Activated naive CD8-positive, alpha-beta T cell treated with anti-CD3 and anti-CD28 coated beads, Interleukin-2, amount 10 ng/mL, durations not matched to agents 7 days and 5 days (primary cell): Measurements from ENCODE around the gene PCGF1. TPM values are rescaled to one million over a fixed set of nuclear protein-coding genes. Genes with fewer than 3 reads are reported as not detected.

ENCODE experiments used
- ATAC-seq: fragments of 150-1000 bp; cut with Tn5 transposase; one replicate; pipeline ENCODE4 v1.10.0; 2021; ENCODE audit warnings: low read depth, moderate library complexity
- POLR2A ChIA-PET: fragments of 350-600 bp; sonication (Branson Sonifier 250); formaldehyde crosslinking; loops from one replicate; lab custom pipeline; 2021; ENCODE audit warnings: antibody characterized with exemption; lab: Charles Lee
- DNase-seq: peaks from one replicate; pipeline ENCODE4 v3.0.0; 2021
- H3K27ac Mint-ChIP-seq: one replicate; pipeline ENCODE4 v1.8.0; 2022; ENCODE audit warnings: mild to moderate bottlenecking, mixed read lengths
- H3K27me3 Mint-ChIP-seq: one replicate; pipeline ENCODE4 v1.8.0; 2022; ENCODE audit warnings: mild to moderate bottlenecking, moderate library complexity, mixed read lengths
- H3K36me3 Mint-ChIP-seq: one replicate; pipeline ENCODE4 v1.8.0; 2021; ENCODE audit warnings: mild to moderate bottlenecking, mixed read lengths
- H3K4me1 Mint-ChIP-seq: one replicate; pipeline ENCODE4 v1.8.0; 2021; ENCODE audit warnings: mixed read lengths
- H3K4me3 Mint-ChIP-seq: one replicate; pipeline ENCODE4 v1.8.0; 2022; ENCODE audit warnings: mild to moderate bottlenecking, moderate library complexity, mixed read lengths
- H3K9me3 Mint-ChIP-seq: one replicate; pipeline ENCODE4 v1.8.0; 2021; ENCODE audit warnings: mixed read lengths
- total RNA-seq, 2 experiments: library from RNA; stranded (reverse); gene quantifications; one replicate each; pipeline ENCODE4 v1.2.3, GENCODE V29; 2021

Gene PCGF1
- total RNA-seq, 2 experiments from 2014 or later, result 35.9 to 40.1 TPM

DNA sequence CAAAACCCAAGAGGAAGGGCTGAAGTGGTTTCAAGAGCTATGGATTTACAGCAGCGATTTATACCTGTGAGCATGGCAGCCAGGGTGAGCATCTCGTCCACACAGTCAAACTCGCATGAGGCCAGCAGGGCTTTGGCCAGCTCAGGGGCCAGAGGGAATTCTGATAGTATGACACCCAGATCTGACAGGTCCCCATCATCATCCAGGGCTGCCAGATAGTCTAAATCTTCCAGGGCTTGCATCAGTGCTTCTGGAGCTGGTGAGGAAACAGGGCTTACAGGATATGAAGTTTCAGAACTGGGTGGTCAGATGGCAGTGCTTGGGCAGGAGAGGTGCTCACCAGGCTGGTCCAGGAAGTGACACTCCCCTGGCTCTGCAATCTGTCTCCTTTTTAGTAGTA, 15.0 kb upstream of the PCGF1 start:
- peaks cover 14% of the 10 kb centered on the region for H3K4me1 Mint-ChIP-seq
- peaks cover 2% of the 10 kb centered on the region for H3K9me3 Mint-ChIP-seq
- POLR2A ChIA-PET, result interaction anchor here (1.0 kb wide), 1 partner anchor 13 kb away, joined by 4 read pairs; no protein-coding TSS in a partner anchor
- H3K27ac Mint-ChIP-seq, result no peak overlapping the region
- peaks cover 33% of the 10 kb centered on the region for H3K27me3 Mint-ChIP-seq
- H3K36me3 Mint-ChIP-seq, result peaks cover 16% of the 10 kb centered on the region
- H3K4me3 Mint-ChIP-seq, result no peak overlapping the region
- no peak for DNase-seq
- no peak for ATAC-seq

DNA sequence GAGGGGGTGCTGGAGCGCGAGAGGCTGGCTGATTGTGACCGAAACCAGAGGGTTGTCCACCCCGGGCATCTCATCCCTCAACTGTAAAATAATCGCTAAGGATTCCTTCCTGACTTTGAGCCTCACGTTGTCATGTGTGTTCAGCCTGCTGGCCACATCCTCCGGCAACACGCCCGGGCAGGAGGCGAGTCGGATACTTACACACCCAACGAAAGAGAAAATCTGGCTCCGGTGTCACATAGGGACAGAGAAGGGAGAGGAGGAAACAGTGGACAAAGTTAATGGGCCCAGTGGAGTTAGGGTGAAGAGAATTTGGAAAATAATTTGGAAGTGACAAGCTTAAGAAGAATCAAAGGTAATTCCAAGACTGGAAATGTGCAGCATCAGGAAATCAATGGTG, 9.2 kb upstream of the PCGF1 start:
- ATAC-seq, result no peak
- H3K27ac Mint-ChIP-seq, result no peak overlapping the region
- POLR2A ChIA-PET, result interaction anchor here (1.1 to 1.4 kb wide), 3 partner anchors 13 to 17 kb away, joined by 3 to 5 read pairs (median 4); partner anchors contain the start of genes AUP1 and HTRA2

GRCh38 chr2:74515981-74516633, 8.6 kb upstream of the PCGF1 start:
- Mint-ChIP-seq H3K27ac (no peak overlapping the region), H3K9me3 (peaks cover 1% of the 10 kb centered on the region), H3K27me3 (peaks cover 81% of the 10 kb centered on the region), H3K4me3 (peak overlapping the region; percentile 81), H3K36me3 (peaks cover 5% of the 10 kb centered on the region), H3K4me1 (peaks cover 16% of the 10 kb centered on the region)
- ATAC-seq (peak; percentile 77), DNase-seq (peak; percentile 82)
- POLR2A ChIA-PET, result interaction anchor here (0.9 to 1.4 kb wide), 4 partner anchors 13 to 51 kb away, joined by 3 to 5 read pairs (median 4); partner anchors contain the start of genes AUP1 and HTRA2

More for the DNA sequence above, 9.2 kb upstream of the PCGF1 start:
- Mint-ChIP-seq H3K4me1 (peaks cover 16% of the 10 kb centered on the region), H3K4me3 (peak overlapping the region; percentile 81), H3K27me3 (peaks cover 78% of the 10 kb centered on the region), H3K36me3 (peaks cover 5% of the 10 kb centered on the region), H3K9me3 (peaks cover 1% of the 10 kb centered on the region)
- no peak for DNase-seq

GRCh38 chr2:74515271-74515980, 7.9 kb upstream of the PCGF1 start:
- peaks cover 5% of the 10 kb centered on the region for H3K36me3 Mint-ChIP-seq
- H3K4me3 Mint-ChIP-seq, result peak overlapping the region; percentile 78
- peaks cover 18% of the 10 kb centered on the region for H3K4me1 Mint-ChIP-seq
- ATAC-seq (peak; percentile 1), DNase-seq (peak; percentile 49)
- H3K27ac Mint-ChIP-seq, result peak overlapping the region; percentile 62
- H3K9me3 Mint-ChIP-seq, result peaks cover 1% of the 10 kb centered on the region
- H3K27me3 Mint-ChIP-seq, result peaks cover 79% of the 10 kb centered on the region
- POLR2A ChIA-PET, result interaction anchor here (0.9 to 2.6 kb wide), 7 partner anchors 11 to 52 kb away, joined by 3 to 10 read pairs (median 3); partner anchors contain the start of genes AUP1, HTRA2 and LBX2

- Mint-ChIP-seq H3K27ac (peak within 1 kb of the TSS; percentile 62), H3K9me3 (peaks cover 1% of the 10 kb centered on the region), H3K27me3 (peaks cover 75% of the 10 kb centered on the region), H3K36me3 (peaks cover 5% of the 10 kb centered on the region), H3K4me1 (peaks cover 20% of the 10 kb centered on the region), H3K4me3 (peak within 1 kb of the TSS; percentile 78)
- POLR2A ChIA-PET, result interaction anchor here (1.2 to 2.6 kb wide), 3 partner anchors 11 to 15 kb away, joined by 3 to 10 read pairs (median 3); partner anchors contain the start of genes AUP1, HTRA2 and LBX2
- peak; percentile 54 for DNase-seq
- peak; percentile 16 for ATAC-seq
These were observed 7.1 kb upstream of the PCGF1 start, which contains the start of gene TLX2 for GRCh38 chr2:74514368-74515270. Gene TLX2, plus strand, starts transcription at chr2:74514450. Its CDS starts 357 bp downstream, at chr2:74514807.

GRCh38 chr2:74513605-74514367, 6.3 kb upstream of the PCGF1 start:
- peak; percentile 55 for DNase-seq
- peaks cover 69% of the 10 kb centered on the region for H3K27me3 Mint-ChIP-seq
- H3K9me3 Mint-ChIP-seq, result peaks cover 1% of the 10 kb centered on the region
- POLR2A ChIA-PET, result interaction anchor here (0.7 to 2.6 kb wide), 3 partner anchors 10 to 89 kb away, joined by 3 to 10 read pairs (median 3); partner anchors contain the start of genes AUP1 and HTRA2
- H3K27ac Mint-ChIP-seq, result no peak overlapping the region
- ATAC-seq, result no peak
- peak overlapping the region; percentile 39 for H3K4me3 Mint-ChIP-seq
- H3K4me1 Mint-ChIP-seq, result peaks cover 20% of the 10 kb centered on the region
- H3K36me3 Mint-ChIP-seq, result peaks cover 5% of the 10 kb centered on the region

GRCh38 chr2:74512744-74513604, 5.5 kb upstream of the PCGF1 start:
- peaks cover 27% of the 10 kb centered on the region for H3K4me1 Mint-ChIP-seq

DNA sequence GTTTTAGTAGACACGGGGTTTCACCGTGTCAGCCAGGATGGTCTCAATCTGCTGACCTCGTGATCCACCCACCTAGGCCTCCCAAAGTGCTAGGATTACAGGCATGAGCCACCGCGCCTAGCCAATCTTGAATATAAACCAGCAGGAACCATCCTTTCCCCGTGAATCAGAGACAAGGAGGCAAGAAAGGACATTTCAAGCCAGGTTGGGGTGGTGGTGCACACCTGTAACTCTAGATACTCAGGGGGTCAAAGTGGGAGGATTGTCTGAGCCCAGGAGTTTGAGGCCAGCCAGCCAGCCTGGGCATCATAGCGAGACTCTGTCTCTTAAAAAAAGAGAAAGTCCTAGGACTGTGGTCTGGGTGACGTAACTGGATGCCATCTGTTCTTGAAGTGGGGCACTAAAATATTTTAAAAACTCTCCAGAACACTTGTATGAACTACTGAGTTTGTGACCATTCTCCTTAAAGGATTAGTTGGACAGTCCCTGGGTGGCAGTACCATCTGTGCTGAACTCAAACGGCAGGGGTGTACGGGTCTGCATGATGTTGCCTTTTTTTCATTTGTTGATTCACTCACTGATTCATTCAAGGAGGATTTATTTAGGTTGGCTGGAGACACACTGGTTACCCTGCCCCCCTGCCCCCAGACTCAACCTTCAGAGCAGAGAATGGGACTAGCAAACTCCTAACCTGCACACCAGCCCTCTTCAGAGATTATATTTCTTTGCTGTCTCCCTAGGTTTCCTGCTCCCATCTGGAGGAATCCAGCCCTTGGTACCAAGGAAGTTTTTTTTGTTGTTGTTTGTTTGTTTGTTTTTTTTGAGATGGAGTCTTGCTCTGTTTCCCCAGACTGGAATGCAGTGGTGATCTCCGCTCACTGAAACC, 3.9 kb upstream of the PCGF1 start:
- ATAC-seq (no peak), DNase-seq (no peak)
- POLR2A ChIA-PET, result interaction anchor here (1.4 to 5.2 kb wide), 2 partner anchors 11 to 29 kb away, joined by 4 to 19 read pairs; partner anchors contain the start of genes CCDC142 and TTC31
- Mint-ChIP-seq H3K27ac (no peak overlapping the region), H3K36me3 (peaks cover 5% of the 10 kb centered on the region), H3K27me3 (peaks cover 51% of the 10 kb centered on the region), H3K9me3 (no peaks in the 10 kb centered on the region), H3K4me3 (no peak overlapping the region), H3K4me1 (peaks cover 23% of the 10 kb centered on the region)

More at GRCh38 chr2:74512744-74513604, 5.5 kb upstream of the PCGF1 start:
- Mint-ChIP-seq H3K36me3 (peaks cover 5% of the 10 kb centered on the region), H3K27me3 (peaks cover 67% of the 10 kb centered on the region), H3K27ac (no peak overlapping the region), H3K4me3 (peak overlapping the region; percentile 39), H3K9me3 (peaks cover 1% of the 10 kb centered on the region)
- DNase-seq, result no peak
- no peak for ATAC-seq
- POLR2A ChIA-PET, result interaction anchor here (0.7 to 2.6 kb wide), 5 partner anchors 12 to 88 kb away, joined by 3 to 10 read pairs (median 3); partner anchors contain the start of genes AUP1 and HTRA2

GRCh38 chr2:74510272-74510671, 2.8 kb upstream of the PCGF1 start:
- POLR2A ChIA-PET, result interaction anchor here (1.8 to 5.2 kb wide), 2 partner anchors 12 to 28 kb away, joined by 4 to 19 read pairs; partner anchors contain the start of genes CCDC142 and TTC31
- peaks cover 5% of the 10 kb centered on the region for H3K36me3 Mint-ChIP-seq
- no peak for DNase-seq
- ATAC-seq, result no peak
- peaks cover 43% of the 10 kb centered on the region for H3K27me3 Mint-ChIP-seq
- H3K4me1 Mint-ChIP-seq, result peaks cover 26% of the 10 kb centered on the region
- no peak overlapping the region for H3K27ac Mint-ChIP-seq
- no peak overlapping the region for H3K4me3 Mint-ChIP-seq
- no peaks in the 10 kb centered on the region for H3K9me3 Mint-ChIP-seq

DNA sequence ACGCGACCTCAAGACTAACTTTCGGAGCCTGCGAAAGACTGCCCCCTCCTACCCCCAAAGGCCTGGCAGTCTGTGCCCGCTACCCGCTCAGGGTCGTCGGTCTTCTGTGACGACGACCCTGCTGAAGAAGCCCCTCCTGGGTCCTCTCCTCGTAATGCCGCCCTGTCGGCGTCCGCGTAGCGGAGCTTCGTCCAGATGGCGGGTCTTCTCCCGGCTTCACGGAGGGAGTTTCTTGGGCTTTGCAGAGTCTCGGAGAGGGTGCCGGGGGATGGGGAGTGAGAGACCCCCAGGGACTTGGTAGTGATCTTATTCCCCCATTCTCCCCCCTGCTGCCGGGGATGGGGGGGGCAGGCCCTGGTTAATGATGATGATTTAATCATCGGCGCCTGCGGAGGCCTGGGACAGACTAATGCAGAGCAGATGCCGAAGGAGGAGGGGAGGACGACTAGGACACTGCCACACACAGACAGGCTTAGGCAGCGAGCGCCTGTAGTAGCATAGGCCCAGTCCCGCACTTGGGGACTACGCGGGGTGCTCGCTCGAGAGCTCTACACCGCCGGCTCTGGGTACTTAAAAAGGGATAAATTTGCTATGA, 528 bp upstream of the PCGF1 start:
- Mint-ChIP-seq H3K9me3 (no peaks in the 10 kb centered on the region), H3K4me1 (peaks cover 32% of the 10 kb centered on the region), H3K27ac (peak overlapping the region; percentile 99), H3K36me3 (peaks cover 12% of the 10 kb centered on the region), H3K4me3 (peak overlapping the region; percentile 98), H3K27me3 (peaks cover 32% of the 10 kb centered on the region)
- ATAC-seq, result no peak
- DNase-seq, result no peak
- POLR2A ChIA-PET, result interaction anchor here (0.6 to 5.2 kb wide), 6 partner anchors 21 to 78 kb away, joined by 3 to 19 read pairs (median 4); partner anchors contain the start of genes AUP1, CCDC142, HTRA2 and LOXL3
